ENCODE measurements around the gene PTH1R. TPM values are rescaled to one million over a fixed set of nuclear protein-coding genes. Genes with fewer than 3 reads are reported as not detected.

The PTH1R gene
- total and polyA plus RNA-seq, 2 experiments from 2014 or later = 0.60 to 1.3 TPM

GRCh38 chr3:46869440-46869839 is 8.1 kb upstream of the PTH1R start:
- H3K9ac ChIP-seq = no peak overlapping the region
- WGBS, 2 experiments (ENCODE audit: low coverage in 1 of 2, low lambda C conversion rate in 2 of 2, missing lambda C conversion rate in 2 of 2) = 18 to 23% methylated on average over 10 of the region's 10 CpGs
- H3K36me3 ChIP-seq (ENCODE audit: low read depth) = no peaks in the 10 kb centered on the region
- DNase-seq = peak; percentile 30
- no peak overlapping the region for H3K27ac ChIP-seq
- in situ Hi-C loops (cut with MboI) = no loop called here
- H3K79me2 ChIP-seq (ENCODE audit: insufficient read depth) = no peaks in the 10 kb centered on the region
- peaks cover 9% of the 10 kb centered on the region; the same call in 1 of the 2 replicates for H3K4me1 ChIP-seq (ENCODE audit: insufficient read depth)
- peaks cover 3% of the 10 kb centered on the region; the same call in 1 of the 2 replicates for H3K27me3 ChIP-seq (replicated peaks; ENCODE audit: insufficient read depth)
- no peaks in the 10 kb centered on the region for H3K9me3 ChIP-seq (ENCODE audit: low read depth)
- no peaks in the 10 kb centered on the region for H3F3A ChIP-seq (ENCODE audit: insufficient read depth)
- TF ChIP-seq EZH2phosphoT487 (IDR thresholded peaks at IDR 0.05; ENCODE audit: insufficient read depth, low read depth) = no peak
- no peak for TF ChIP-seq EZH2 (IDR thresholded peaks at IDR 0.05; ENCODE audit: insufficient read depth, poor library complexity, severe bottlenecking)
- no peak overlapping the region for H2AFZ ChIP-seq
- no peak overlapping the region for H3K4me3 ChIP-seq
- no peak overlapping the region for H3K4me2 ChIP-seq (ENCODE audit: unreplicated experiment)
- no peaks in the 10 kb centered on the region for H3K9me2 ChIP-seq (ENCODE audit: insufficient read depth)
- no peaks in the 10 kb centered on the region for H4K20me1 ChIP-seq (ENCODE audit: insufficient read depth)

GRCh38 chr3:46870651-46871050 is 6.9 kb upstream of the PTH1R start:
- Histone ChIP-seq H3K4me1 (ENCODE audit: insufficient read depth) (no peaks in the 10 kb centered on the region), H3K79me2 (ENCODE audit: insufficient read depth) (no peaks in the 10 kb centered on the region), H3K9me2 (ENCODE audit: insufficient read depth) (no peaks in the 10 kb centered on the region), H3K36me3 (ENCODE audit: low read depth) (no peaks in the 10 kb centered on the region), H3K27me3 (replicated peaks; ENCODE audit: insufficient read depth) (peaks cover 3% of the 10 kb centered on the region; the same call in 1 of the 2 replicates), H3K9me3 (ENCODE audit: low read depth) (no peaks in the 10 kb centered on the region), H3K9ac (no peak overlapping the region), H3K4me2 (ENCODE audit: unreplicated experiment) (no peak overlapping the region), H3K27ac (no peak overlapping the region), H4K20me1 (ENCODE audit: insufficient read depth) (no peaks in the 10 kb centered on the region), H3K4me3 (no peak overlapping the region), H2AFZ (no peak overlapping the region), H3F3A (ENCODE audit: insufficient read depth) (no peaks in the 10 kb centered on the region)
- WGBS, 2 experiments (ENCODE audit: low coverage in 1 of 2, low lambda C conversion rate in 2 of 2, missing lambda C conversion rate in 2 of 2) = 80 to 81% methylated on average over 5 of the region's 5 CpGs
- in situ Hi-C loops (cut with MboI) = no loop called here
- TF ChIP-seq EZH2phosphoT487 (IDR thresholded peaks at IDR 0.05; ENCODE audit: insufficient read depth, low read depth) (no peak), EZH2 (IDR thresholded peaks at IDR 0.05; ENCODE audit: insufficient read depth, poor library complexity, severe bottlenecking) (no peak)
- no peak for DNase-seq

GRCh38 chr3:46871222-46871621 is 6.3 kb upstream of the PTH1R start:
- no peak overlapping the region for H3K4me2 ChIP-seq (ENCODE audit: unreplicated experiment)
- WGBS, 2 experiments (ENCODE audit: low coverage in 1 of 2, low lambda C conversion rate in 2 of 2, missing lambda C conversion rate in 2 of 2) = 62 to 64% methylated on average over 10 of the region's 10 CpGs
- no peaks in the 10 kb centered on the region for H4K20me1 ChIP-seq (ENCODE audit: insufficient read depth)
- H3K27ac ChIP-seq = no peak overlapping the region
- no peaks in the 10 kb centered on the region for H3K9me2 ChIP-seq (ENCODE audit: insufficient read depth)
- H3K27me3 ChIP-seq (replicated peaks; ENCODE audit: insufficient read depth) = peaks cover 3% of the 10 kb centered on the region; the same call in 1 of the 2 replicates
- H3F3A ChIP-seq (ENCODE audit: insufficient read depth) = no peaks in the 10 kb centered on the region
- DNase-seq = no peak
- H3K4me1 ChIP-seq (ENCODE audit: insufficient read depth) = no peaks in the 10 kb centered on the region
- no peaks in the 10 kb centered on the region for H3K79me2 ChIP-seq (ENCODE audit: insufficient read depth)
- H3K9ac ChIP-seq = no peak overlapping the region
- in situ Hi-C loops (cut with MboI) = no loop called here
- H2AFZ ChIP-seq = no peak overlapping the region
- no peak overlapping the region for H3K4me3 ChIP-seq
- TF ChIP-seq EZH2phosphoT487 (IDR thresholded peaks at IDR 0.05; ENCODE audit: insufficient read depth, low read depth) (no peak), EZH2 (IDR thresholded peaks at IDR 0.05; ENCODE audit: insufficient read depth, poor library complexity, severe bottlenecking) (no peak)
- no peaks in the 10 kb centered on the region for H3K36me3 ChIP-seq (ENCODE audit: low read depth)
- no peaks in the 10 kb centered on the region for H3K9me3 ChIP-seq (ENCODE audit: low read depth)

- H3K4me3 ChIP-seq = no peak overlapping the region
- H3K4me1 ChIP-seq (ENCODE audit: insufficient read depth) = peaks cover under 1% of the 10 kb centered on the region; the same call in 1 of the 2 replicates
- DNase-seq = no peak
- H3K79me2 ChIP-seq (ENCODE audit: insufficient read depth) = no peaks in the 10 kb centered on the region
- no peak overlapping the region for H3K27ac ChIP-seq
- no peak overlapping the region for H3K4me2 ChIP-seq (ENCODE audit: unreplicated experiment)
- WGBS, 2 experiments (ENCODE audit: low coverage in 1 of 2, low lambda C conversion rate in 2 of 2, missing lambda C conversion rate in 2 of 2) = 73 to 76% methylated on average over 5 of the region's 5 CpGs
- H3K9ac ChIP-seq = no peak overlapping the region
- H3K9me3 ChIP-seq (ENCODE audit: low read depth) = no peaks in the 10 kb centered on the region
- H3F3A ChIP-seq (ENCODE audit: insufficient read depth) = no peaks in the 10 kb centered on the region
- TF ChIP-seq EZH2phosphoT487 (IDR thresholded peaks at IDR 0.05; ENCODE audit: insufficient read depth, low read depth) = no peak
- TF ChIP-seq EZH2 (IDR thresholded peaks at IDR 0.05; ENCODE audit: insufficient read depth, poor library complexity, severe bottlenecking) = no peak
- no peaks in the 10 kb centered on the region for H3K9me2 ChIP-seq (ENCODE audit: insufficient read depth)
- H2AFZ ChIP-seq = no peak overlapping the region
- no peaks in the 10 kb centered on the region for H3K36me3 ChIP-seq (ENCODE audit: low read depth)
- in situ Hi-C loops (cut with MboI) = no loop called here
- H3K27me3 ChIP-seq (replicated peaks; ENCODE audit: insufficient read depth) = peaks cover 3% of the 10 kb centered on the region; the same call in 1 of the 2 replicates
- no peaks in the 10 kb centered on the region for H4K20me1 ChIP-seq (ENCODE audit: insufficient read depth)
Observed at GRCh38 chr3:46873521-46873920, 4.0 kb upstream of the PTH1R start.

- no peaks in the 10 kb centered on the region for H3F3A ChIP-seq (ENCODE audit: insufficient read depth)
- TF ChIP-seq EZH2 (IDR thresholded peaks at IDR 0.05; ENCODE audit: insufficient read depth, poor library complexity, severe bottlenecking) = no peak
- TF ChIP-seq EZH2phosphoT487 (IDR thresholded peaks at IDR 0.05; ENCODE audit: insufficient read depth, low read depth) = no peak
- no peak overlapping the region for H3K27ac ChIP-seq
- H3K36me3 ChIP-seq (ENCODE audit: low read depth) = no peaks in the 10 kb centered on the region
- H3K4me2 ChIP-seq (ENCODE audit: unreplicated experiment) = no peak overlapping the region
- H2AFZ ChIP-seq = no peak overlapping the region
- H3K4me3 ChIP-seq = no peak overlapping the region
- no peaks in the 10 kb centered on the region for H4K20me1 ChIP-seq (ENCODE audit: insufficient read depth)
- 76 to 80% methylated on average over 14 to 18 of the region's 18 CpGs for WGBS, 2 experiments (ENCODE audit: low coverage in 1 of 2, low lambda C conversion rate in 2 of 2, missing lambda C conversion rate in 2 of 2)
- H3K4me1 ChIP-seq (ENCODE audit: insufficient read depth) = peaks cover 7% of the 10 kb centered on the region; the same call in 1 of the 2 replicates
- DNase-seq = no peak
- H3K9ac ChIP-seq = no peak overlapping the region
- in situ Hi-C loops (cut with MboI) = no loop called here
- H3K27me3 ChIP-seq (replicated peaks; ENCODE audit: insufficient read depth) = peaks cover 3% of the 10 kb centered on the region; the same call in 1 of the 2 replicates
- H3K9me3 ChIP-seq (ENCODE audit: low read depth) = no peaks in the 10 kb centered on the region
- no peaks in the 10 kb centered on the region for H3K79me2 ChIP-seq (ENCODE audit: insufficient read depth)
- no peaks in the 10 kb centered on the region for H3K9me2 ChIP-seq (ENCODE audit: insufficient read depth)
Observed at GRCh38 chr3:46874430-46874829, 3.1 kb upstream of the PTH1R start.
